ENCODE results near the gene QRICH2. TPM values are rescaled to one million over a fixed set of nuclear protein-coding genes. Genes with fewer than 3 reads are reported as not detected.
"Not testable (repeated sequence)": the region's sequence is repeated elsewhere in the genome, so short reads cannot be mapped to it uniquely, and the experiment has no call there.

Gene QRICH2
- total RNA-seq, 1 donor from 2014 or later: 15.0 TPM

GRCh38 chr17:76309461-76309860 lies 1.4 kb upstream of the QRICH2 start:
- TF ChIP-seq CTCF (IDR thresholded peaks at IDR 0.05; ENCODE audit: unreplicated experiment): no peak
- H3K27ac Mint-ChIP-seq (ENCODE audit: unreplicated experiment): no peak overlapping the region
- no peak overlapping the region for H3K4me3 Mint-ChIP-seq (ENCODE audit: unreplicated experiment)
- no peaks in the 10 kb centered on the region for H3K9me3 Mint-ChIP-seq (ENCODE audit: unreplicated experiment)
- H3K4me1 Mint-ChIP-seq (ENCODE audit: unreplicated experiment): peaks cover 23% of the 10 kb centered on the region
- DNase-seq (ENCODE audit: low spot score): no peak
- no peaks in the 10 kb centered on the region for H3K27me3 Mint-ChIP-seq (ENCODE audit: unreplicated experiment)
- H3K36me3 Mint-ChIP-seq (ENCODE audit: low read depth, unreplicated experiment): peaks cover 31% of the 10 kb centered on the region

DNA sequence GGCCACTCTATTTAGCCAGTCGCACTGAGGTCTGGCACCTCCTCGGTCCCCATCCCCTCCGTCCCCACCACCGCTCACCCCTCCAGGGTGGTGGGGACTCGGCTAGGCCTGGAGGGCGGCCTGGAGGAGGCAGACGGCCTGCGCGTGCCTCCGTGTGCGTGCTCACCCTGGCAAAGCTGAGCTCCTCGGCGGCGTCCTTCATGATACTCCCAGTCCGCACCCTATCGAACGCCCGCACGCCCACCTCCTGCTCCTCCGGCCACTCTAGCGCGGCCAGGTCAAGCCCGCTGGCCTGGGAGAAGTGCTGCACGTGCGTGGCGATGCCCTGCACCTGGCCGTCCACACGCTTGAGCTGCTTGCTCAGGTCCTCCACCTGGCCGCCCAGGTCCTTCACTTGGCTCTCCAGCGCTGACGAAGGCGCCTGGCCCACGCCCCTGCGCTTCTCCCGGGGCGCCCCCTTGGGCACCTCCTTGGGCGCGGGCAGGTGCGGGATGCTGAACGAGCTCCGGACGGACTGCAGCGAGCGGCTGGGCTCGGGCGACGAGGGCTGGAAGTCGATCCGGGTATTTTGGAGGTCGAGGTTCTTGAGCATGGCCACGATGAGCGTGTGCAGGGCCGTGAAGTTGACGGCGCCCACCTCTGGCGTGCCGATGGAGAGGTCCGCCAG lies 644 bp downstream of the QRICH2 start:
- H3K27ac Mint-ChIP-seq (ENCODE audit: unreplicated experiment): no peak overlapping the region
- peaks cover 17% of the 10 kb centered on the region for H3K36me3 Mint-ChIP-seq (ENCODE audit: low read depth, unreplicated experiment)
- no peak for DNase-seq (ENCODE audit: low spot score)
- peaks cover 6% of the 10 kb centered on the region for H3K4me1 Mint-ChIP-seq (ENCODE audit: unreplicated experiment)
- peaks cover 4% of the 10 kb centered on the region for H3K27me3 Mint-ChIP-seq (ENCODE audit: unreplicated experiment)
- TF ChIP-seq CTCF (IDR thresholded peaks at IDR 0.05; ENCODE audit: unreplicated experiment): no peak
- H3K9me3 Mint-ChIP-seq (ENCODE audit: unreplicated experiment): no peaks in the 10 kb centered on the region
- no peak overlapping the region for H3K4me3 Mint-ChIP-seq (ENCODE audit: unreplicated experiment)

DNA sequence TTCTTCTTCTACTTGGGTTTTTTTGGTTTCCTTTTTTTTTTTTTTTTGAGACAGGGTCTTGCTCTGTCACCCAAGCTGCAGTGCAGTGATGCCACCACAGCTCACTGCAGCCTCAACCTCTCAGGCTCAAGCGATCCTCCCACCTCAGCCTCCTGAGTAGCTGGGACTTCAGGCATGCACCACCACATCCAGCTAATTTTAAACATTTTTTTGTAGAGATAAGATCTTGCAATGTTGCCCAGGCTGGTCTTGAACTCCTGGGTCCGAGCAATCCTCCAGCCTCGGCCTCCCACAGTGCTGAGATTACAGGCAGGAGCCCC lies 3.0 kb downstream of the QRICH2 start:
- not testable (repeated sequence) for DNase-seq (ENCODE audit: low spot score); H3K4me3 Mint-ChIP-seq (ENCODE audit: unreplicated experiment); H3K36me3 Mint-ChIP-seq (ENCODE audit: low read depth, unreplicated experiment); H3K27me3 Mint-ChIP-seq (ENCODE audit: unreplicated experiment); H3K27ac Mint-ChIP-seq (ENCODE audit: unreplicated experiment); H3K4me1 Mint-ChIP-seq (ENCODE audit: unreplicated experiment); H3K9me3 Mint-ChIP-seq (ENCODE audit: unreplicated experiment)

DNA sequence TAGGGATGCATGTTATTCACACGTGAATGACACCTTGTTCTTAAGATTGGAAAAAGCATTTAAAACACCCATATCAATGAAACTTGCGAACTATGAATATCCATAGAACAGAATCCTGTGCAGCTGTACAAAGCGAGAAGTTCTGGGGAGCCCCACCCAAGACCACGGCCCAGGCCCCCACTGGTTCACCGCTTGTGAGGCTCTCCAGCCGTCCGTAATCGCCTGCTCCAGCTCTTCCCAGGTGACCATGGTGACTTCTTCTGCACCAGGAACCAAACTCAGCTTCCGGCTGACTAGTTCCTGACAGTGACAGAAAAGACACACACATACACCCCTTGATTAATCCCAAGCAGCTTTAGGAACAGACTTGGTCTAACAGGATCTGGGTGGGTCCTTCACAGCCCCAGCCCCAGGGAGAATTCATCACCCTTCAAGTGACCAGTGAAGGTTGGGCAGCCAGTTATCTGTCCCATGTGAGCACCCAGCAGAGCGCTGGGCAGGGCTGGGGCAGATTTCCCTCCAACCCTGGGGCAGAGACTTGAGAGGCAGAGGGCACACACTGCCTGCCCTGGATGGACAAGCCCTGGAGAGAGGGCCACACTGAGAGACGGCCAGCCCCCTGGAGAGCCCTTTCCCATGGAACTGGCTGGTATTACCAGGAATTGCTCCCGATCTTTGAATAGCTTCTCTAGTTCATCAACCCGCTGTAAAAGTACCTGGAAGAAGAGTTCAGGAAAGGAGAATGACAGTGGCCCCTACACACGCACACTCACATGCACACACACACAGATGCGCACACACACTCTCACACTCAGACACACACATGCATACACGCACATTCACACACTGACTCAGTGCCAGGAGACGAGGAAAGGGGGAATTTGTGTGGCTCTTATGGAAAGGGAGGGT lies 3.6 kb downstream of the QRICH2 start:
- Mint-ChIP-seq H3K27me3 (ENCODE audit: unreplicated experiment) (peaks cover 4% of the 10 kb centered on the region), H3K4me1 (ENCODE audit: unreplicated experiment) (peaks cover 2% of the 10 kb centered on the region), H3K4me3 (ENCODE audit: unreplicated experiment) (no peak overlapping the region), H3K9me3 (ENCODE audit: unreplicated experiment) (no peaks in the 10 kb centered on the region), H3K36me3 (ENCODE audit: low read depth, unreplicated experiment) (peaks cover 4% of the 10 kb centered on the region), H3K27ac (ENCODE audit: unreplicated experiment) (no peak overlapping the region)
- DNase-seq (ENCODE audit: low spot score): no peak
- TF ChIP-seq CTCF (IDR thresholded peaks at IDR 0.05; ENCODE audit: unreplicated experiment): no peak

GRCh38 chr17:76297436-76297835 lies 10.6 kb downstream of the QRICH2 start:
- Mint-ChIP-seq H3K27ac (ENCODE audit: unreplicated experiment) (no peak overlapping the region), H3K4me3 (ENCODE audit: unreplicated experiment) (no peak overlapping the region)
- no peak for DNase-seq (ENCODE audit: low spot score)

More at GRCh38 chr17:76297436-76297835, 10.6 kb downstream of the QRICH2 start:
- Mint-ChIP-seq H3K27me3 (ENCODE audit: unreplicated experiment) (peaks cover 3% of the 10 kb centered on the region), H3K4me1 (ENCODE audit: unreplicated experiment) (peaks cover 3% of the 10 kb centered on the region), H3K9me3 (ENCODE audit: unreplicated experiment) (no peaks in the 10 kb centered on the region), H3K36me3 (ENCODE audit: low read depth, unreplicated experiment) (peaks cover 15% of the 10 kb centered on the region)
- TF ChIP-seq CTCF (IDR thresholded peaks at IDR 0.05; ENCODE audit: unreplicated experiment): no peak
